Mesendoderm (in vitro differentiated cells): ENCODE data around the gene GABRG3.
A peak's percentile ranks its signal among the peaks of the same experiment; 100 is the strongest.

Experiments
- DNase-seq: peaks from one replicate; pipeline ENCODE4 v3.0.0; 2013
- H2AK5ac ChIP-seq: 2 replicates; pipeline ENCODE4 v1.6.1; 2013; ENCODE audit warnings: low read length, inconsistent platforms
- H2BK120ac ChIP-seq: 2 replicates; pipeline ENCODE4 v1.6.1; 2013; ENCODE audit warnings: low read depth, mild to moderate bottlenecking, low read length, moderate library complexity, mixed read lengths
- H2BK15ac ChIP-seq: replicated peaks from 2 replicates; pipeline ENCODE4 v1.6.1; 2013; ENCODE audit warnings: low read depth, mild to moderate bottlenecking, moderate library complexity
- H2BK5ac ChIP-seq: 2 replicates; pipeline ENCODE4 v1.6.1; 2013; ENCODE audit warnings: low read length, inconsistent platforms
- H3K18ac ChIP-seq: 2 replicates; pipeline ENCODE4 v1.6.1; 2013; ENCODE audit warnings: mild to moderate bottlenecking, low read length, mixed read lengths
- H3K23ac ChIP-seq: one replicate; pipeline ENCODE4 v1.6.1; 2013; ENCODE audit warnings: low read length
- H3K27ac ChIP-seq: 2 replicates; pipeline ENCODE4 v1.5.1; 2013; ENCODE audit warnings: low read depth, mild to moderate bottlenecking, inconsistent platforms, low read length, moderate library complexity
- H3K27me3 ChIP-seq: 2 replicates; pipeline ENCODE4 v1.6.1; 2013; ENCODE audit warnings: low read length, control low read depth, mild to moderate bottlenecking, inconsistent platforms; ENCODE audit not compliant: insufficient read depth, poor library complexity
- H3K36me3 ChIP-seq: 2 replicates; pipeline ENCODE4 v1.6.1; 2013; ENCODE audit warnings: low read length, inconsistent platforms; ENCODE audit not compliant: control insufficient read depth, insufficient read depth
- H3K4ac ChIP-seq: one replicate; pipeline ENCODE4 v1.6.1; 2013; ENCODE audit warnings: low read depth, mild to moderate bottlenecking, low read length, moderate library complexity
- H3K4me1 ChIP-seq: 2 replicates; pipeline ENCODE4 v1.6.1; 2013; ENCODE audit warnings: low read depth, low read length, inconsistent platforms; ENCODE audit not compliant: control insufficient read depth
- H3K4me2 ChIP-seq: 2 replicates; pipeline ENCODE4 v1.6.1; 2013; ENCODE audit warnings: low read length
- H3K4me3 ChIP-seq: 2 replicates; pipeline ENCODE4 v1.5.1; 2013; ENCODE audit warnings: mild to moderate bottlenecking, low read length
- H3K56ac ChIP-seq: one replicate; pipeline ENCODE4 v1.6.1; 2013; ENCODE audit warnings: low read length
- H3K79me1 ChIP-seq: 2 replicates; pipeline ENCODE4 v1.6.1; 2013; ENCODE audit warnings: low read length, inconsistent platforms
- H3K79me2 ChIP-seq: 2 replicates; pipeline ENCODE4 v1.6.1; 2013; ENCODE audit warnings: mild to moderate bottlenecking, low read length; ENCODE audit not compliant: control insufficient read depth, insufficient read depth
- H3K9ac ChIP-seq: 2 replicates; pipeline ENCODE4 v1.6.1; 2013; ENCODE audit warnings: low read length, inconsistent platforms
- H4K5ac ChIP-seq: one replicate; pipeline ENCODE4 v1.6.1; 2013; ENCODE audit warnings: low read length
- H4K8ac ChIP-seq: one replicate; pipeline ENCODE4 v1.6.1; 2013; ENCODE audit warnings: low read depth, mild to moderate bottlenecking, control low read depth, low read length, moderate library complexity
- WGBS: extraction: QIAGEN DNeasy Blood & Tissue Kit; methylation state at CpG from one replicate; pipeline ENCODE4 v1.1.7; 2013; ENCODE audit warnings: low lambda C conversion rate, missing lambda C conversion rate; ENCODE audit not compliant: insufficient coverage; ENCODE audit errors: extremely low coverage; 5-methylcytosine and 5-hydroxymethylcytosine counted together

The GABRG3 gene

GRCh38 chr15:26945046-26945445 lies 25.9 kb upstream of the GABRG3 start:
- H3K4me1 ChIP-seq, result no peaks in the 10 kb centered on the region
- no peaks in the 10 kb centered on the region for H3K27me3 ChIP-seq
- no peak overlapping the region for H2BK15ac ChIP-seq
- H3K18ac ChIP-seq, result no peak overlapping the region
- H3K79me2 ChIP-seq, result no peaks in the 10 kb centered on the region
- WGBS, result no CpG with 5 or more reads among the region's 13 CpGs
- H3K9ac ChIP-seq, result no peak overlapping the region
- H3K56ac ChIP-seq, result no peak overlapping the region
- no peak overlapping the region for H3K4me3 ChIP-seq
- no peaks in the 10 kb centered on the region for H3K36me3 ChIP-seq
- no peak overlapping the region for H2BK120ac ChIP-seq
- H4K8ac ChIP-seq, result no peak overlapping the region
- no peak overlapping the region for H3K4ac ChIP-seq
- no peak overlapping the region for H2BK5ac ChIP-seq
- H3K23ac ChIP-seq, result no peak overlapping the region
- H2AK5ac ChIP-seq, result no peak overlapping the region
- H3K4me2 ChIP-seq, result no peak overlapping the region
- H3K79me1 ChIP-seq, result no peaks in the 10 kb centered on the region
- no peak for DNase-seq
- H3K27ac ChIP-seq, result no peak overlapping the region
- H4K5ac ChIP-seq, result no peak overlapping the region

GRCh38 chr15:26950001-26950400 lies 21.0 kb upstream of the GABRG3 start:
- Histone ChIP-seq H3K23ac (no peak overlapping the region), H2BK15ac (no peak overlapping the region), H4K8ac (no peak overlapping the region), H3K18ac (no peak overlapping the region), H3K4me2 (no peak overlapping the region), H3K4ac (no peak overlapping the region), H3K79me2 (no peaks in the 10 kb centered on the region), H3K9ac (no peak overlapping the region), H3K56ac (no peak overlapping the region), H3K27me3 (no peaks in the 10 kb centered on the region), H3K79me1 (no peaks in the 10 kb centered on the region), H3K4me3 (no peak overlapping the region), H2AK5ac (no peak overlapping the region), H2BK5ac (no peak overlapping the region), H3K27ac (no peak overlapping the region), H2BK120ac (no peak overlapping the region), H4K5ac (no peak overlapping the region), H3K36me3 (no peaks in the 10 kb centered on the region), H3K4me1 (no peaks in the 10 kb centered on the region)
- no peak for DNase-seq
- WGBS, result no CpG with 5 or more reads among the region's 2 CpGs

- Histone ChIP-seq H2AK5ac (no peak overlapping the region), H3K79me1 (no peaks in the 10 kb centered on the region), H4K8ac (no peak overlapping the region), H3K4me1 (no peaks in the 10 kb centered on the region), H3K9ac (no peak overlapping the region), H3K56ac (no peak overlapping the region), H3K27me3 (no peaks in the 10 kb centered on the region), H3K4ac (no peak overlapping the region), H2BK120ac (no peak overlapping the region), H3K4me3 (no peak overlapping the region), H3K23ac (no peak overlapping the region), H3K18ac (no peak overlapping the region), H2BK5ac (no peak overlapping the region), H3K4me2 (no peak overlapping the region), H2BK15ac (no peak overlapping the region), H4K5ac (no peak overlapping the region), H3K27ac (no peak overlapping the region), H3K79me2 (no peaks in the 10 kb centered on the region), H3K36me3 (no peaks in the 10 kb centered on the region)
- DNase-seq, result no peak
- WGBS, result no CpG with 5 or more reads among the region's 2 CpGs
These were observed 16.6 kb upstream of the GABRG3 start for GRCh38 chr15:26954403-26954802.

- DNase-seq, result peak; percentile 90
- no CpG with 5 or more reads among the region's 48 CpGs for WGBS
- peaks cover 17% of the 10 kb centered on the region for H3K27me3 ChIP-seq
- H2BK15ac ChIP-seq, result no peak overlapping the region
- H2AK5ac ChIP-seq, result no peak overlapping the region
- H3K79me2 ChIP-seq, result no peaks in the 10 kb centered on the region
- H2BK120ac ChIP-seq, result no peak overlapping the region
- H4K5ac ChIP-seq, result no peak overlapping the region
- peak overlapping the region; percentile 82 for H3K56ac ChIP-seq
- H3K4me1 ChIP-seq, result no peaks in the 10 kb centered on the region
- H3K27ac ChIP-seq, result no peak overlapping the region
- peak overlapping the region; percentile 49 for H3K4me3 ChIP-seq
- H3K4ac ChIP-seq, result no peak overlapping the region
- H2BK5ac ChIP-seq, result no peak overlapping the region
- H3K23ac ChIP-seq, result no peak overlapping the region
- H3K79me1 ChIP-seq, result no peaks in the 10 kb centered on the region
- peak overlapping the region; percentile 3 for H3K18ac ChIP-seq
- peak overlapping the region; percentile 79 for H3K4me2 ChIP-seq
- H3K9ac ChIP-seq, result peak overlapping the region; percentile 69
- H3K36me3 ChIP-seq, result no peaks in the 10 kb centered on the region
- H4K8ac ChIP-seq, result no peak overlapping the region
These were observed 3.2 kb upstream of the GABRG3 start for GRCh38 chr15:26967719-26968269.

- Histone ChIP-seq H3K79me2 (no peaks in the 10 kb centered on the region), H3K56ac (no peak overlapping the region), H3K18ac (no peak overlapping the region), H4K8ac (no peak overlapping the region), H3K36me3 (no peaks in the 10 kb centered on the region), H3K9ac (no peak overlapping the region), H2BK120ac (no peak overlapping the region), H3K4me1 (no peaks in the 10 kb centered on the region), H2AK5ac (no peak overlapping the region), H3K79me1 (no peaks in the 10 kb centered on the region), H3K27ac (no peak overlapping the region), H4K5ac (no peak overlapping the region), H3K23ac (no peak overlapping the region), H3K4me2 (no peak overlapping the region), H2BK5ac (no peak overlapping the region), H3K4me3 (no peak overlapping the region), H3K27me3 (peaks cover 17% of the 10 kb centered on the region), H3K4ac (no peak overlapping the region), H2BK15ac (no peak overlapping the region)
- DNase-seq, result no peak
- no CpG with 5 or more reads among the region's 2 CpGs for WGBS
These were observed 2.2 kb upstream of the GABRG3 start for GRCh38 chr15:26968806-26969205.
